Fibroblast of the conjunctiva (primary cell): ENCODE data around the gene TECTA.

ENCODE experiments used
- DNase-seq: peaks from one replicate; pipeline ENCODE4 v3.0.0-alpha.2; 2010; ENCODE audit warnings: low read depth

The TECTA gene

DNA sequence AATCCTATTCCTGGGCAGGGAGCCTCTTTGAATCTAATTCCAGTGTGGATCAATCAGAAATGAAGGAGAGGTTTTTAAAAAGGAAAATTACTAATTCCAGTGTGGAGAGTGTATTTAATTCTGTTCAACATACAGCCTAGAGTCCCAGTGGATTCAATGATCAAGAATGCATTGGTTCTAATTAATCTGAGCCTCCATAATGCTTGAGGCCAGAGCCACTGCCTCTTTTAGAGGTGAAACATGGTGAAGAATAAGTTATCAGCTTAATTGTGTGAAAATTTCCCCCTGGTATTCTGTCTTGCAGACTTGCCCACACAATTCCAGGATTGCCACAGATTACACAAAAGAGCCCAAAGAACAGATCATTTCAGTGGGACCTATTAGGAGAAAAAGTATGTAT is 87.7 kb downstream of the TECTA start:
- DNase-seq: no peak

DNA sequence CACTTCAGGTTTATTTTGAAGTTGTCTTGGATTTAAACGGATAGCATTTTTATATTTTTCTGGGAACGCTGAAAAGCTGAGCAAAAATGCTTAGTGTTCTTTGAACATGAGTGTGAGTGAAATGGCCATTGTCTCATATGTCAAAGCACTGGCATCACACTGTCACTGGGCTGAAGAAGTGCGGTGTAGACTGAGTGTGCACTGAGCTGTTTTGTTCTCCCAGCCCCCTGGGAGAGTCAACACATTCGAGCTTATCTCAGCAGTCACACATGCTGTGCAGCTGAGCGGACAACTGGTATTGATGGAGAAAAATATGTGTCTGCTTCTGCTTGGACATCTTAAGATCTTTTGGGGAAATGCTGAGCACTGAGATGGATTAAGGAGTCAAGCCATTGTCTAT is 90.8 kb downstream of the TECTA start:
- no peak for DNase-seq

- peak; percentile 43 for DNase-seq
Measured at GRCh38 chr11:121194731-121195596, 93.9 kb downstream of the TECTA start.

DNA sequence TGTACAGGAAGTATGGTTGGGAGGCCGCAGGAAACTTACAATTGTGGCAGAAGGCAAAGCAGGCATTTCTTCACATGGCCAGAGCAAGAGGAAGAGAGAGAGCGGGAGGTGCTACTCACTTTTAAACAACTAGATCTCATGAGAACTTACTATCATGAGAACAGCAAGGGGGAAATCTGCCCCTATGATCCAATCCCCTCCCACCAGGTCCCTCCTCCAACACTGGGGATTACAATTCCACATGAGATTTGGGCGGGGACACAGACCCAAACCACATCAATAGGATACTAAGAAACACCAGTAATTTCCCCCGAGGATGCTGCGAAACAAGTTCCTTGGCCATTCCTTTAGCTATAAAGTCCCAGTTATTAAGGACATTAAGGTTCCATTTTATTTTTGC is 97.4 kb downstream of the TECTA start:
- no peak for DNase-seq

- DNase-seq: no peak
Measured at GRCh38 chr11:121199516-121199915, 98.5 kb downstream of the TECTA start.

GRCh38 chr11:121206810-121207209 is 105.8 kb downstream of the TECTA start:
- DNase-seq: no peak

DNA sequence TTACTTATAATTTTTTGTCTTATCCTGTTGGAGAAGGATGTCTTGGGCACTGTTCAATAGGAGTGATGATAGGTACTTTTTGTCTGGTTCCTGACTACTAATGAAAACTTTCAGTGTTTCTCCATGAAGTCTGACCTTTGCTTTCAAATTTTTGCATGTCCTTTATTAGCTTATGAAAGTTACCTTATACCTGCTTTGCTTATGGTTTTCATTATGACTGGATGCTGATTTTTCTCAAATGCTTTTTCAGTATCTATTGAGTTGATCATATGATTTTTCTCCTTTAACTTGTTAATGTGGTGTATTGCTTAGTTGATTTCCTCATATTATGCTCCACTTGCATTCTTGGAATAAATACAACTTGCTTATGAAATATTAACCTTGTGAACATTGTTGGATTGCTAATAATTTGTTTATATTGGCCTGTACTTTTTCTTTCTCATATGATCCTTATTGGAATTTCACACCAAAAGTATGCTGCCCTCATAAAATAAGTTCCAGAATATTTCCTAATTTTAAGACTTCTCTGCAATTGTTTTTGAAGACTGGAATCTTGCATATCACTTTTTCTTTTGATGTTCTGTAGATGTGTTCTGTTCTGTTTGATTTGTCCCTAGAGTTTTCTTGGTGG is 106.6 kb downstream of the TECTA start:
- DNase-seq: no peak

DNA sequence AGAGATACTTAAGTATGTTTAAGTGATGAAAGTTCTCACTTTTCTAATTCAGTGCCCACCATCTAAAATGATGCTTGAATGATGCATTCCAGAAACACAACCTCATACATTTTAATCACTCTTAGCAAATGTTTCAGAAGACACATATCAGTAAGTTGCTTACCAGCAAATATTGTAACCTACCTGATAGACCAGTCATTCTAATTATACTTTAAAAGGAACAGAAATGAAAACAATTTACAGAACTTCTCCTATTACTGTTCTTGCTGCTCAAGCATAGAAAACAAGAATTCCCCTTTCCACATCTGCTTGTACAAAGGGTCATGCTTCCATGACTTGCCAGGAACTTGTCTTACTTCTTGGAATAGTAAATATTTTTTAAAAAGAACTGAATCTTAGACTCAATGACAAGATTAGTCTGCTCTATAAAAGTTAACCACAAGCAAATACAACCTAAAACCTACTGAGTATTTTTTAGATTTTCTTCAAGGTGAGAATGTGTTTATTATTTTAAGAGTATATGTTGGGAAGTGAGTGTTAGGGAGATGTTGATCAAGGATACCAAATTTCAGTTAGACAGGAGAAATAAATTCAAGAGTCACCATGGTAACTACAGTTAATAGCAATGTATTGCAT is 109.5 kb downstream of the TECTA start:
- no peak for DNase-seq

DNA sequence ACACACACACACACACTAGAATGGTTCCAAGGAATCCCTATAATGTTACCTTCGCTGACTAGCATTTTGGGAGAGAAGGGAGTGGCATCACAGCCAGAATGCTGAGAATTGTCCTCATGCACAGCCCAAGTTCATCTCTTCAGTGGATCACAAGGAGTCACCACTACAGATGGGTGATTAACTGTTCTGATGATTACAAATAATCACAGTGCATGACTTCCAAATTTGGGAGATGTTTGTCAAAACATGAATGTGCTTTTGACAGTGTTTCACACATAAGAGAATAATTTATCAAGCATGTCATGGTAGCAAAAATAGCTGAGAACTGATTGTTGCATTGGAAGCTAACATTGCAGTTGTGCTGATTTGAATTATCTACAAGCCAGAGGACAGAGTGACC is 110.6 kb downstream of the TECTA start:
- no peak for DNase-seq

GRCh38 chr11:121212536-121213361 is 111.7 kb downstream of the TECTA start:
- DNase-seq: no peak

DNA sequence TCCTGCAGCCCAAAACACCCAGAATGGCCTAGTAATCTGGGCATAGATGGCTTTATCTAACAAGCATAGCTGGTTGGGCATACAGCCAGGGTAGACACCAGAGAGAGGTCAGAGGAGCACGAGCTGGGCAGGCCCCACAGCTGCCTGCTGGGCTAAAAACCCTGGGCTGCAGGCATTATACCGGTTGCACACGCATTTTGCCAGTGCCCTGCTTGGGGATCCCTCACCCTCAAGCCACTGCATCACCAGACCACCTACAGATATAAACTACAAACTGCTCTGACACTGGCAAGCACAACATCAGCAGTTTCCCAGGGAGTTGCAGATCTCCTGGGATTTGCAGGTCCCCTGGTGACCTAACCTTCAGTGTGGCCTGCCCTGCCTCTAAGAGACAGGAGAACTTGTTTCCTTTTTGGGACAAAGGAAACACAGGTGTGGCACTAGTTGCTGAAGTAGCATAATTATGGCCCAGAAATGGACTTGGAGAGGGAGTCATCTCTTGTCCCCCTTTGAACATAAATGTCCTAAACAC is 112.4 kb downstream of the TECTA start:
- no peak for DNase-seq

- DNase-seq: no peak
Measured at GRCh38 chr11:121214861-121215260, 113.8 kb downstream of the TECTA start.

- DNase-seq: no peak
Measured at GRCh38 chr11:121221496-121222200, 120.6 kb downstream of the TECTA start.

DNA sequence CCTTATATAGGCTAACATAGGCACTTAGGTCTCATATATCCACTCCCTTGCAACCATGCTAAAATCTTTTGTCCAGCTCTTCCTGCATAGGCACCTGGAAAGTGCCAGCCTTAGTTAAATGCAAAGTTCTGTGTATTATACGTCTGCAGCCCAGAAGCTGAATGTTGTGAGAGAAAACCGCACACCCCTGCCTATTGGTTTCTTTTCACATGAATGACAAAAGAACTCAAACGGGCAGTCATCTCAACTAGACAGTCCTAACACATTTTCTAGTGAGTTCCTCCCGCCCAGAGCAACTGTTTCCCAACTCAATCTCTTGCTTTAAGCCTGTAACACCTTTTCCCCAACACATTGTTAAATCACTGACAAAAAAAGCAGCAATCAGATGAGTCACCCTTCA is 122.1 kb downstream of the TECTA start:
- DNase-seq: no peak

DNA sequence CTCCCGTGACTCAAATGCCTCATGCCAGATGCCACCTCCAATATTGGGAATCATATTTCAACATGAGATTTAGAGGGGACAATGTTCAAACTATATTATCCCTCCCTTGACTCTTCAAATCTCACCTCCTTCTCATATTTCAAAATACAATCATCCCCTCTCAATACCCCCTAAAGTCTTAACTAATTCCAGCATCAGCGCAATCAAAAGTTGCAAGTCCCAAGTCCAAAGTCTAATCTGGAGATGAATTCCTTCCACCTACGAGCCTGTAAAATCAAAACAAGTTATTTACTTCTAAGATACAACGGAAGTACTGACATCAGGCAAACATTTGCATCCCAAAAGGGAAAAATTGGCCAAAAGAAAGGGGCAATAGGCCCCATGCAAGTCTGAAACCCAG is 124.3 kb downstream of the TECTA start:
- DNase-seq: no peak

DNA sequence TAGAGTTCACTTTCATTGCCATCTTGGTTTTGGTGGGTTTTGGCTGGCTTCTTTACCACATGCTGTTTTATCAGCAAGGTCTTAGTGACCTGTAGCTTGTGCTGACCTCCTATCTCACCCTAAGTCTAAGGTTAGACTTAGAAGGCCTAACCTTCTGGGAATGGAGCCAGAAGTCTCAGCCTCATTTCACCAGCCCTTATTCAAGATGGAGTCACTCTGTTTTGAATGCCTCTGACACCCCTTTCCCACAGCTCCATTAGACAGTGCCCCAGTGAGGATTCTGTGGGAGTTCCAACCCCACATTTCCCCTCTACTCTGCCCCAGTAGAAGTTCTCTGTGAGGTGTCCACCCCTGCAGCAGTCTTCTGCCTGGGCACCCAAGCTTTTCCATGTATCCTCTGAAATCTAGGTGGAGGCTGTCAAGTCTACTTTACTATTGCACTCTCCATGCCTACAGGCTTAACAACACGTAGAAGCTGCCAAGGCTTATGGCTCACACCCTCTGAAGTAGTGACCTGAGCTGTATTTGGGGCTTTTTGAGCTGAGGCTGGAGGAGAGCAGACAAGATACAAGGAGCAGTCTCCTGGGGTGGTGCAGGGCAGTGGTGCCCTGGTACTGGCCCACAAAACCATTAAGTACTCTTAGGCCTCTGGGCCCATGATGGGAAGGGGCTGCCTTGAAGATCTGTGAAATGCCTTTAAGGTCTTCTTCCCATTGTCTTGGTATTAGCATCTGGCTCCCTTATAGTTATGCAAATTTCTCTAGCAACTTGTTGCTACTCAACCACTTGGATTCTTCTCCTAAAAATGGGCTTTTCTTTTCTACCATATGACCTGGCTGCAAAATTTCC is 125.6 kb downstream of the TECTA start:
- DNase-seq: no peak

DNA sequence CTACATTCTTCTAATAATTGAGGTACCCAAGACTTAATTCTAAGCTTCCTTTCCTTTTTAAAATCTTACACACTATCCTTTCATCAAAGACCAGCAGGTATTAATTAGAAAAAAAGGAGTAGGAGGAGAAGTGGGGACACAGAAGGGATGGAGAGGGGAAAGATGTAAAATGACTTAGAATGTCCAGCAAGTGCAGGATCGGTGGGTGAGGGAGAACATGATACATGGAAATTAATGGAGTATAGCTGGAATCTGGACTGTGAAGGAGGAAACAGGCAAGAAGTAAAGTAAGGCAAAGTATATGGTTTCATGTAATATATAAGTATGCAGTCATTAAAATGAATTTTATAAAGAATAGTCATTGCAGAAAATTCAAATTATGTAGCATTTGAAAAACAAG is 127.8 kb downstream of the TECTA start:
- DNase-seq: no peak

GRCh38 chr11:121229495-121230215 is 128.6 kb downstream of the TECTA start:
- DNase-seq: no peak

DNA sequence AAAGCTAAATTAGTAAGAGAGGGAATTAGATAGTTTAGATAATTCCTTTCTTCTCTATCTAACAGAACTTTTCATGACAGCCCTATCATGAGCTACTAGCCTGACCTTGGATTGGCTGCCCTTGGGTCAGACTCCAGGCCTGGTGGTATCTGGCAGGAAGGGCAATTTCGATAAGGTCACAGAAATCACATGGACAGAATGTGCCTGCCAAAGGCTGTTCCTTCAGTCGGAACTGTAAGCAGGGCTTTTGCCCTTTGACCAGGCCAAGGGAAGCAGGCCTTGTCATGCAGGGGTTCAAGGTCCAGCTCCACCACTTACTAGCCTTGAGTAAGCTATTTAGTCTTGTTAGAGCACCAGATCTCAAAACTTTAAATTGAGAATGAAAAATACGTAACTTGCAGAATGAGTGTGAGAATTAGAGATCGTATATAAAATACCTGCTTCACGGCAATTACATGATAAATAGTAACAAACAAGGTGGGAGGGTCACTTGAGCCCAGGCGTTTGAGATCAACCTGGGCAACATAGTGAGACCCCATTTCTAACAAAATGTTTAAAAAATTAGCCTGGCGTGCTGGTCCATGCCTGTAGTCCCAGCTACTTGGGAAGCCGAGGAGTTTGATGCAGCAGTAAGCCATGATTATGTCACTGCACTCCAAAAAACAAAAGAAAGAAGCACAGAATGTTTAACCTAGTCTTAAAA is 130.7 kb downstream of the TECTA start:
- no peak for DNase-seq
